Glomerular visceral epithelial cell (primary cell): ENCODE measurements around the gene STOX2.

Source experiments
- DNase-seq: peaks from one replicate; pipeline ENCODE4 v3.0.0-alpha.2; 2016; ENCODE audit errors: extremely low spot score

Gene STOX2

GRCh38 chr4:183986971-183987946 is 82.2 kb downstream of the STOX2 start:
- DNase-seq, result peak; percentile 85

- DNase-seq, result peak; percentile 83
Observed at GRCh38 chr4:183987987-183988392, 82.9 kb downstream of the STOX2 start.

DNA sequence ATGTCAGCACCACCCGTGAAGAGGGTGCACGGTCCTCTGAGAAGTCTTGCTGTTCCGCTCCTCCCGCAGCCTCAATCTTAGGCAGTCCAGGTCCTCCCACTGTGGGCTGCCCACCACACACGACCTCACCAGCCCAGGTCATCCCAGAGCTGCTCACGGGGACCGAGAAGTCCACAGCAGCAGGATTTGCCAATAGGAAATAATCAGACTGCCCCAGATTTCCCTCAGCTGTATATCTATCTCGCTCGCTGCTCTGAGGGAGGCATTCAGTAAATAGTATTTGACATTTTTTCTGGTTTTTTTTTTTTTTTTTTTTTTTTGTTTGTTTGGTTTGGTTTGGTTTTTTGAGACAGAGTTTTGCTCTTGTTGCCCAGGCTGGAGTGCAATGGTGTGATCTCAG is 83.8 kb downstream of the STOX2 start:
- DNase-seq, result no peak

- no peak for DNase-seq
Observed at GRCh38 chr4:183989461-183989860, 84.4 kb downstream of the STOX2 start.

DNA sequence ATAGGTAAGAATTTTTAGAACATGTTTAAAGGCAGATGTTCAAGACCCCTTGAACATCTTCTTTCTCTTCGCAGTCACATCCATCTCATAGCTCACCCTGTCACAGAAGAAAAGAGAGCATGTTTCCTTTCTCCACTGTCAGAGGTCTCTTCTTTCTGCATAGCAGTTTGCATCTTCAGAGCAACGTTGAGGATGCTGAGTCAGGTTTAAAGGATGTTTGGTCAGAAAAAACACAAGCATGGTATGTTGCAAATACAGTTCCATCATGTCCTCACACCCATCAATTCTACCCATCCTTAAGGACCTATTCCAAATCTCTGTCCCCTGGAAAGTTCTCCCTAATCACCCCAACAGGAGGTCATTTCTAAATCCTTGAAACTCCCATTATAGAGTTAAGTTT is 84.8 kb downstream of the STOX2 start:
- DNase-seq, result no peak

DNA sequence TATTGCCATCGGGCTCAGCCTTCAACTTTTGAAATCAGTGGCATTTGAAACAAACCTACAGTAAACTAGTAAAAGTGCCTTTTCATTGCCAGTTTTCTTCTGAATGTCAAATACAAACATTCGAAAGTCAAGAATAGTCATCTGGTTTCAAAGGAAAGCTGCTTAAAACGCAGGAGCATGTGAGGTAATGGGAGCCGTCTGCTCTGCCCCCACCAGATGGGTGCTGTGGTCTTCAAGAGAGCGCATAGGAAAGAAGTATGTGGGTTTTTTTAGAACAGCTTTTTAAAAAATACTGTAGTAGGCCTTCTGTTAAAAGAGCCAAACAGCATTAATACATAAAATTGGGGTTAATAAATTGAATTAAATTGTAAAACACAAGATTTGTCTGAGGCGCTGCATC is 88.6 kb downstream of the STOX2 start:
- DNase-seq, result no peak

DNA sequence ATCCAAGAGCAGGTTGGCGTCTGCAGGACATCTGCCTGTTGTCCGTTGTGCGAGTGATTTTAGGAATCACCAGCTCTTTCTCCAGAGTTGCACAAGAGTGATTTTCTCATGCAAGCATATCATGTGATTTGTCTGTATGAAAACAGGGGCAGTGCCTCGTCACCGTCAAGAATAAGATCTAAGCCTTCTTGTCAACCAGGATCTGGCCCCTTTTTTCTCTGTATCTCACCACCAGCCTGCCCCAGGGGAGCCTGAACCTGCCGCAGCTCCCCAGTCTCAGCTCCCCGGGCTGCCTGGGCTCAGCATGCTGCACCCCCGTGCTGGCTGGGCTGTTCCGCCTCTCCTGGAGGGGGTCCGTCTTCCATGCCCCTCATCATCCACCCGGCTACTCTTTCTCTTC is 90.5 kb downstream of the STOX2 start:
- DNase-seq, result no peak

DNA sequence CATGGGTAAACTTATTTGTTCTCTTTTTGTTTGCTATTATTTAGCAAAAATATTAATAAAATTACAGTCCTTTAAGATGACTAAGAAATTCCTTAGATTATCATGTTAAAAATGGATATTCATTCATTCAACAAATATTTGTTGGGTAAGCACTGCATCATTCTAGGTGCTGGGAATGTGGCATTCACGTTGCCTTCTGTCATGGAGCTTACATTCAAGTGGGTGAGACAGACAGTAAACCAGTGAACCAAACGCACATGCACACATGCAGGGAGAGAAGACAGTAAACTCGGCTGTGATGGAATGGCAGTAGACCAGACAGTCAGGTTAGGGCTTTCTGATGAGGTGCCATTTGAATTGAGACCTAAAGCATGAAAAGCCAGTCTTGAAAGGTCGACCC is 91.8 kb downstream of the STOX2 start:
- no peak for DNase-seq

DNA sequence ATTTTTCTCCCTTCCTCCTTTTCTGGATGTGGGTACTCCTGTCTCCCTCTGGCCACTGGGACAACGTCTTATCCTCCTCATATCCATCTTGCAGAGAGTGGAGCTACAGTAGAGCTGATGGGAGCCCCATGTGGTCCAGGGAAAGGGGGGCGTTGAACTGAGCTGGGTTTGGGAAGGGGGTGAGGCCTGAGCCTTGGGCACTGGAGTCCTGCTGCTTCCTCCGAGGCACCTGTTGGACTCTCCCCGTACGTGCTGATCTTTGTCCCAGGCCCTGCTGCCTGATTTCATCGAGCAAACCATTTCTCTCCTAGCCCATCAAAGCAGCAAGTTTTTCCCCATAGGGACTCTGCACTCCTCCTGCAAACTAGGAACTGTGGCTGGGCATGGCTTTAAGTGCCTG is 94.3 kb downstream of the STOX2 start:
- no peak for DNase-seq

DNA sequence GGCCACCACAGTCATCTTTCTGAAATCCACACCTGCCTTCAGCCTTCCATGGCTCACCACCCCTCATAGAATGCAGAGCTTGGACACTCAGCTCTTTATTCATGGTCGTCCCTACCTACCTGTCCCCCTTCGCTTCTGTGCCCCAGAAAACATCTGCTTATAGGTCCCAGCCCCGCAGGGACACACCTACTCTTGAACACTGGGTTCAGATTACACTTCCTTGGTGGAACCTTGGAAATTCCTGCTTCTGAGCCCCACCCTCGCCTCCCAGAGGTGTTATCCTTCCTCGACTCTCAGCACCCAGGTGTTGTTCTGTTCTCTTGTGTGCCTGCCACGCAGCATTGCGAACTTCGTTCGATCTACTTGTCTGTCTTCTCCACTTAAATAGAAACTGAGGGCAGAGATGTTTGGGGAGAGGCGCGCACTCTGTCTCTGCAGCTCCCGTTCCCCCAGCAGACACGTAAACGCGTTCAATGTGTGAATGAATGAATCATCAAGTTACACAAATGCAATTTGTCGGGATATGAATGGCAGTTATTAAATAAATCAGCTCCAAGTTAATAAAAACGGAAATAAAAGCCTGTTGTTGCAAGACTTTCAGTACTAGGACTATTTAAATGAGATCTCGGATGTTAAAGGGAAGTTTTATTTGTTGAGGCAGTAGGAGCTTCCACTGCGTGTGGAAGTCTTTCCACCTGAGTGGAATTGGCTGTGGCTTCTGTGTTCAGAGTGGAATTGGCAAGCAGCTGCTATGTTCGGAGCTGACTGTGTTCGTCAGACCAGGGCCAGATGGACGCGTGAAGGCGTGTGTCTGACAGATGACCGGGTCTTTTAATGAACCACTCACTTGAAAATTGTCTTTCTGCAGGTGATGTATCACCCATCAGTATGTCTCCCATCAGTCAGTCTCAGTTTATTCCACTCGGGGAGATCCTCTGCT is 95.6 kb downstream of the STOX2 start:
- no peak for DNase-seq

GRCh38 chr4:184003433-184003832 is 98.3 kb downstream of the STOX2 start:
- DNase-seq, result no peak

DNA sequence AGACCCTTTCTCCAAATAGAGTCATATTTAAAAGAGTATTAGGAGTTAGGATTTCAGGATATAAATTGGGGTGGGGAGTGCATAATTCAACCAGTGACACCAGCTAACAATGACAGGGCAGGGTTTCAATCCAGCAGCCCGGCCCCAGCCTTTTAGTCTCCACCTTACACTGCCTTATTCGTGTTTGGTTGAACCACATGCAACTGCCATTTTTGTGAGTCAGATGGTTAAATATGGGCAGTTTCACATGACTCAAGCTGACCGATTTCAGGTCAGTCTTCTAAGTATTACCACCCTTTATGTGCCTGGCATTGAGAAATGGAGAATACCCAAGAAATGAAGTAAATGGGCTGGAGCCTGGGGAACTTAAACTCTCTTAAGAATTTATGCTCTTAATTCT is 102.8 kb downstream of the STOX2 start:
- DNase-seq, result peak; percentile 9

DNA sequence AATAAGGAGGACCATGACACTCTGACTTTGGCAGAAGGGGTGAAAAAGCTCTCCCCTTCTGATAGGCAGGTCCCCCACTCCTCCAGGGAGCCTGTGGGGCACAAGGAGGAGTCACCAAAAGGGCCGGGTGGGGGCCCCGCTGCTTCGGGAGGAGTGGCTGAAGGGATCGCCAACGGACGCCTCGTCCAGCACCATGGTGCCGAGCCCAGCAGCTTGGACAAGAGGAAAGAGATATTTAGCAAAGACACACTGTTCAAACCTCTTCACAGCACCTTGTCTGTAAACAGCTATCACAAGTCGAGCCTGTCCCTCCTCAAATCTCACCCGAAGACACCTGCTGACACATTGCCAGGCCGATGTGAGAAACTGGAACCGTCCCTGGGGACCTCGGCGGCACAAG is 105.6 kb downstream of the STOX2 start:
- no peak for DNase-seq

DNA sequence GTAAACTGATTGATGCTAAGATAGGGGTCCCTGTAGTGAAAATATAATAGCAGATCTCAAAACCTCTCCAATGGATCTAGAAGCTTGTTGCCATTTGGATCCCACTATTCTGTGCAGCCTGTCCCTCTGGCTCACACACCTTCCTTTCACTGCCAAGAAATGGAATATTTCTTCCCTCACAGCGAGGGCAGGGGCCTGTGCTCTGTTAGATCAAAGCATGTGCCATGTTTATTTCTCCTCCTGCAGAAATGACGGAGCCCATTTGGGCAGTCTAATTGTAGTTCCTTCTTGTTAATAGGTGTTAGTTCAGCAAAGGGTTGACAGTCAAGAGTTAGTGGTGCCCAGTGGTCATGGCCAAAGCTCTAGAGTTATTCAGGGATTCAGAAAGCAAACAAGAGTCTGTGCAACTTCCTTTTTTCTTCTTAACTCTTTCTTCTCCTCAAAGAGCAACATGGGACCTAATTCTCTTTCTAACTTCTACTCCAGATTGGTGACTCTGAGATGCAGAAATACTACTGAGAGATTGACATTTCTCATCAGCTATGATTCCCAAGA is 106.8 kb downstream of the STOX2 start:
- no peak for DNase-seq

DNA sequence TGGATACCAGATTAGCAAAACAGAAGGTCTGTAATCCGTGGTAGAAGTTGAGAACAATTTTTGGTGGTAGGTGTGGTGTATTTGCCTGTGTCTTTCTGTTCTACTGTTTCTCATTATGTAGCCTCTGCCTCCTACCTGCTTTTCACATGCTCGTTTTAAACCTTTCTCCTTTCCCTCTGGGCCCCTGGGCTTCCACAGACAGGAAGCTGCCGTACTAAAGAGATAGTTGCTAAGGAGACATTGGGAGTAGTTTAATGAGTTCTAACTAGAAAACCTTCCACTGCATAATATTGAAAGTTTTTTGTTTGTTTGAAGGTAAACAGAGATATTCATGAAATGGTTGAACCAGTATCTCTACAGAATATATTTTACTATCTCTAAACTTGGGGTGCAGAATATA is 107.8 kb downstream of the STOX2 start:
- no peak for DNase-seq

- no peak for DNase-seq
Observed at GRCh38 chr4:184014301-184014700, 109.2 kb downstream of the STOX2 start.

DNA sequence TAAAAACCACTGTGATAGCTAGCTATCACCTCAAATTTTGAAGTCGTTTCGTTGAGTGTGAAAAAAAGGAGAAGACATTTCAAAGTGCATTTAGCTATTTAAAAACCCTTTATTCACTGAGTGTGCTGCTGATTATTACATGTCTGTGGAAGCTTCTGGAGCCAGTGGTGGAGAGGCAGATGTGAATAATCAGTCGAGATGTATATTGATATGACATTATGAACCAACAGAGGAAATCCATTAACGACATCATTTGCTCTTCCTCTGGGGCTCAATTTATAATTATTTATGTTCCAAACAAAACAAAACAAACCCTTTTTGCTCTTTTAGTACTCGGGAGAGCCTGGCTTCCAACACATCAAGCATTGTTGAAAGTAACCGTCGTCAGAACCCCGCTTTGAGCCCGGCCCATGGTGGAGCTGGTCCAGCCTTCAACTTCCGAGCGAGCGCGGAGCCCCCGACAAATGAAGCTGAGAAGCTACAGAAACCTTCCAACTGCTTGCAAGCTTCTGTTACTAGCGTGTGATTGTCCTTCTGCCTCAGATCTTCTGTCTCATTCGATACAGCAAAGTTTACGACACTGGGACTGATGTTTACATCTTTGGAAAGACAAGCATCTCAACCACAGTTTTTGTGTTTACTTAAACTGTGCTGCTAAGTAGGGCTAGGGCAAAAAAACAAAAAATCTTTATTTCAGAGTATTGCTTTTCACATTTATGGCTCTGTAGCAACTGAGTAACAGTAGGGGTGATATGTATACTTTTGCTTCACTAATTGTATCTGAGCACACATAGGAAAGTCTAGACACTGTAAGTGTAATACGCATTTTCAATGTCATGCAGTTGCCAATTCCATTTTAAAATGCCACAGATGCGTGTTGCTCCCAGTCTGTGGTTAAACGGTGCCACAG is 111.9 kb downstream of the STOX2 start:
- no peak for DNase-seq

DNA sequence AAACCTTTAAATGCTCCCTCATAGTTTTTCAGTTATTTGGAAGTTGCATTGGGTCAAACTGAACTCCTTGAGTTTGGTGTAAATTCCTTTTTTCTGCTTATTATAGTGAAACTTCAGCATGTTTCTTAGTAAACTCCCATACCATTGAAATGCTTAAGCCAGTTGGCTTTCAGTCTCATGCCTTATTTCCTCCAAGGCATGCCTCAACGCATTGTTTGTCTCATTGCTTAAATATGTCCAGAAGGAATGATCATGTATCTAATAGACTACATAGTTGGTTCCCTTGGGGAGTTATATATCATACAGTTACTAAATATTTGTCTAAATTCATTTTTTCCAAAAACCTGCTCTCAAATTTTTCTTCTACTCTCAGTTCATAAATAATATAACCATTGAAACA is 114.0 kb downstream of the STOX2 start:
- DNase-seq, result no peak

GRCh38 chr4:184019667-184020623 is 114.8 kb downstream of the STOX2 start:
- DNase-seq, result no peak

GRCh38 chr4:184021389-184021788 is 116.3 kb downstream of the STOX2 start:
- no peak for DNase-seq
